HepG2 (cell line): ENCODE data around the gene VPS54. TPM values are rescaled to one million over a fixed set of nuclear protein-coding genes. Genes with fewer than 3 reads are reported as not detected.

ENCODE experiments used
- ATF4 ChIP-seq, 2 experiments: fragments of 450-650 bp in 1 of 2; sonication (generic) in 1 of 2; formaldehyde crosslinking; IDR thresholded peaks; 2 replicates each; pipeline versions ENCODE4 v1.5.0 to v1.8.0; 2020 to 2022; ENCODE audit warnings: mild to moderate bottlenecking in 1 of 2, missing genetic modification reagents in 1 of 2
- CENPBD1 ChIP-seq: sonication (generic); formaldehyde crosslinking; IDR thresholded peaks from 2 replicates; pipeline ENCODE4 v1.8.0; 2022; ENCODE audit warnings: missing genetic modification reagents, low read depth, mild to moderate bottlenecking, borderline replicate concordance
- DNMT3B ChIP-seq: conservative IDR thresholded peaks from 2 replicates; pipeline ENCODE4 v1.6.1; 2016; ENCODE audit warnings: missing biosample characterization, control low read depth
- FOXK1 ChIP-seq: sonication (generic); formaldehyde crosslinking; IDR thresholded peaks from 2 replicates; pipeline ENCODE4 v1.4.0; 2020; ENCODE audit warnings: low read depth, missing genetic modification reagents, borderline replicate concordance
- NPAS2 ChIP-seq: sonication (generic); formaldehyde crosslinking; IDR thresholded peaks from 2 replicates; pipeline ENCODE4 v1.8.0; 2022; ENCODE audit warnings: mild to moderate bottlenecking, missing genetic modification reagents, borderline replicate concordance
- PCBP1 ChIP-seq: fragments of 200-400 bp; formaldehyde crosslinking; IDR thresholded peaks from 2 replicates; pipeline ENCODE4 v1.6.1; 2017; ENCODE audit warnings: mild to moderate bottlenecking, low read depth, low read length, borderline replicate concordance
- PHF20 ChIP-seq: sonication (generic); formaldehyde crosslinking; IDR thresholded peaks from 2 replicates; pipeline ENCODE4 v1.5.0; 2020; ENCODE audit warnings: mild to moderate bottlenecking, missing genetic modification reagents
- PPARG ChIP-seq: conservative IDR thresholded peaks from 2 replicates; pipeline ENCODE4 v1.6.1; 2016; ENCODE audit warnings: missing biosample characterization, missing genetic modification reagents
- SKI ChIP-seq: fragments of 450-650 bp; IDR thresholded peaks from one replicate; pipeline ENCODE4 v1.6.1; 2018; ENCODE audit warnings: mild to moderate bottlenecking; ENCODE audit not compliant: partially characterized antibody
- SMAD1 ChIP-seq: sonication (generic); formaldehyde crosslinking; IDR thresholded peaks from 2 replicates; pipeline ENCODE4 v1.4.0; 2020; ENCODE audit warnings: missing genetic modification reagents, low read depth, mild to moderate bottlenecking, borderline replicate concordance
- SMYD3 ChIP-seq: sonication (generic); formaldehyde crosslinking; IDR thresholded peaks from 2 replicates; pipeline ENCODE4 v1.8.1; 2023; ENCODE audit warnings: mild to moderate bottlenecking, missing genetic modification reagents
- SRSF4 ChIP-seq: fragments of 200-400 bp; formaldehyde crosslinking; IDR thresholded peaks from one replicate; pipeline ENCODE4 v1.6.1; 2018; ENCODE audit warnings: mild to moderate bottlenecking, low read depth, low read length, moderate library complexity; ENCODE audit not compliant: poor library complexity, severe bottlenecking
- THAP7 ChIP-seq: sonication (generic); formaldehyde crosslinking; IDR thresholded peaks from 2 replicates; pipeline ENCODE4 v1.8.1; 2023; ENCODE audit warnings: mild to moderate bottlenecking, missing genetic modification reagents
- TRIM22 ChIP-seq: fragments of 450-650 bp; IDR thresholded peaks from 2 replicates; pipeline ENCODE4 v1.6.1; 2017
- YEATS4 ChIP-seq: sonication (generic); formaldehyde crosslinking; IDR thresholded peaks from 2 replicates; pipeline ENCODE4 v1.4.0; 2020; ENCODE audit warnings: missing genetic modification reagents, borderline replicate concordance
- ZNF18 ChIP-seq: sonication (generic); formaldehyde crosslinking; IDR thresholded peaks from 2 replicates; pipeline ENCODE4 v1.8.0; 2022; ENCODE audit warnings: mild to moderate bottlenecking, missing genetic modification reagents; ENCODE audit not compliant: insufficient replicate concordance
- ZNF317 ChIP-seq: sonication (generic); formaldehyde crosslinking; IDR thresholded peaks from 2 replicates; pipeline ENCODE4 v1.5.0; 2020; ENCODE audit warnings: mild to moderate bottlenecking, missing genetic modification reagents
- ZNF326 ChIP-seq: sonication (generic); formaldehyde crosslinking; IDR thresholded peaks from 2 replicates; pipeline ENCODE4 v1.4.0; 2020; ENCODE audit warnings: missing genetic modification reagents, borderline replicate concordance
- ZNF607 ChIP-seq: sonication (generic); formaldehyde crosslinking; IDR thresholded peaks from 2 replicates; pipeline ENCODE4 v1.5.1; 2020; ENCODE audit warnings: missing genetic modification reagents, mild to moderate bottlenecking, borderline replicate concordance
- ZNF773 ChIP-seq: sonication (generic); formaldehyde crosslinking; IDR thresholded peaks from 2 replicates; pipeline ENCODE4 v1.4.0; 2020; ENCODE audit warnings: missing genetic modification reagents, borderline replicate concordance
- ZSCAN20 ChIP-seq: sonication (generic); formaldehyde crosslinking; IDR thresholded peaks from 2 replicates; pipeline ENCODE4 v1.4.0; 2020; ENCODE audit warnings: missing genetic modification reagents, mild to moderate bottlenecking, borderline replicate concordance
- polyA plus RNA-seq, 8 experiments: library from polyadenylated mRNA; depleted of rRNA in 3 of 8; stranded (reverse) in 7 of 8; unstranded in 1 of 8; fragments of >200 nt; fragmentation: Illumina TruSeq in 4 of 8; extraction: Trizol in 4 of 8; gene quantifications; 2 replicates each; pipeline versions ENCODE4 v1.2.1 to v1.2.3, GENCODE V29; 2011 to 2016; ENCODE audit warnings: low read depth in 4 of 8, missing spikeins in 1 of 8, mixed read lengths in 1 of 8; ENCODE audit not compliant: insufficient read depth in 1 of 8
- total RNA-seq, 5 experiments: library from RNA; depleted of rRNA; stranded (reverse); fragments of >200 nt; fragmentation: Illumina TruSeq; extraction: Trizol; gene quantifications; 2 replicates each; pipeline ENCODE4 v1.2.3, GENCODE V29; 2016; ENCODE audit warnings: low read depth in 1 of 5

Gene VPS54
- total and polyA plus RNA-seq, 2 of the 13 experiments (the other 11 are each of a cell fraction or from before 2014, with no cell fraction given), result 64.7 to 77.5 TPM

GRCh38 chr2:64021578-64021977, 2.4 kb upstream of the VPS54 start (continued):
- TF ChIP-seq THAP7, result no peak
- TF ChIP-seq YEATS4 (CRISPR knock-in tag), result no peak
- TF ChIP-seq ZNF607 (CRISPR knock-in tag), result no peak
- TF ChIP-seq PPARG (CRISPR knock-in tag), result peak; percentile 62; the same call in 1 of the 2 replicates
- no peak for TF ChIP-seq ZSCAN20 (CRISPR knock-in tag)
- no peak for TF ChIP-seq PCBP1
- TF ChIP-seq DNMT3B (CRISPR knock-in tag), result no peak
- no peak for TF ChIP-seq ZNF326 (CRISPR knock-in tag)
- no peak for TF ChIP-seq ZNF773 (CRISPR knock-in tag)
- no peak for TF ChIP-seq SMYD3 (CRISPR knock-in tag)
- TF ChIP-seq SKI, result peak; percentile 68
- TF ChIP-seq ATF4 (CRISPR knock-in tag; IDR thresholded peaks at IDR 0.05), result no peak
- TF ChIP-seq NPAS2 (CRISPR knock-in tag), result no peak
- no peak for TF ChIP-seq SMAD1
- TF ChIP-seq FOXK1 (CRISPR knock-in tag), result 0 out of 2 replicates have a peak, but pooled peaks have one; percentile 46
- no peak for TF ChIP-seq CENPBD1 (CRISPR knock-in tag)
- no peak for TF ChIP-seq ZNF18 (CRISPR knock-in tag)
- TF ChIP-seq TRIM22, result no peak
- TF ChIP-seq SRSF4, result no peak
- no peak for TF ChIP-seq PHF20 (CRISPR knock-in tag)
- peak; percentile 97 for TF ChIP-seq ZNF317
